HK-2 (cell line): ENCODE data around the gene LEFTY2.
"Not testable (repeated sequence)": the region's sequence is repeated elsewhere in the genome, so short reads cannot be mapped to it uniquely, and the experiment has no call there.

Source experiments
- DNase-seq: peaks from one replicate; pipeline ENCODE4 v3.0.0-alpha.2; 2018; ENCODE audit not compliant: unreplicated experiment

Gene LEFTY2

DNA sequence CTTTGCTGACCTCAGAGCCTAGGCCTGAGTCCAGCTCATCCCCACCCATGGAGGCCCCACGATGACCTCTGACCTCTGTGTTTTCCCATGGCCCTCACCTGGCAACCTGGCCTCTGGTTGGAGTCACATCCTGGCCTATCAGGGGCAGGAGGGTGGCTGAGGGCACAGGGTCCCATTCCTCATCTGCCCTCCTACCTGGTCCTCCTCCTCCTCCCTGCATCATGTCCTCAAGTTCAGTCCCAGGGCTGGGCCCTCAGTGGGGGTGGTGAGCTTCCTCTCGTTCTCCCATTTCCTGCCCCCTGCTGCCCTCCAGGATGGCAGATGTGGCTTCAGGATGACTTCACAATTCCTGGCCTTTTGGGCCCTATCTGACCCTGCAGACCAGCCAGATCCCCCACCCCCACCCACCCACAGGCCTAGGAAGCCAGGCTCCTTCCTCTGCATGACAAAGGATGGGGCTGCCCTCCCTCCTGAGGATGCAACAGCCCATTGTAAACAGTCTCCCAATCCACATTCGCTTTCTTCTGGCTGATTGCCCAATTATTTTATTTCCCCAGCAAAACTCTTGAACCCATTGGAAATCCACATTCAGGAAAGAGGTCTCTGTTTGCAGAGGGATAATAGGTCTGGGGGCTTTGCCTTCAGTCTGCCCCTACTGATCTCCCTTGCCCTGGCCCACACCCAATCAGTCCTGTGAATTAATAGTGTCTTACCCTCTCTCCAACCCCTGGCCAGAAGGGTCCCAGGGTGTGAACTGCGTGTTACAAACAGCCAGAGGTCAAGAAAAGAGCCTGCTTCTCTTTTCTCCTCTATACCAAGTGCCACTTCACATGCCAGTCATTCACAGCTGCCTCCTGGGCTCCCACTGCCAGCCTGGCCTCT is 41.7 kb downstream of the LEFTY2 start:
- no peak for DNase-seq

DNA sequence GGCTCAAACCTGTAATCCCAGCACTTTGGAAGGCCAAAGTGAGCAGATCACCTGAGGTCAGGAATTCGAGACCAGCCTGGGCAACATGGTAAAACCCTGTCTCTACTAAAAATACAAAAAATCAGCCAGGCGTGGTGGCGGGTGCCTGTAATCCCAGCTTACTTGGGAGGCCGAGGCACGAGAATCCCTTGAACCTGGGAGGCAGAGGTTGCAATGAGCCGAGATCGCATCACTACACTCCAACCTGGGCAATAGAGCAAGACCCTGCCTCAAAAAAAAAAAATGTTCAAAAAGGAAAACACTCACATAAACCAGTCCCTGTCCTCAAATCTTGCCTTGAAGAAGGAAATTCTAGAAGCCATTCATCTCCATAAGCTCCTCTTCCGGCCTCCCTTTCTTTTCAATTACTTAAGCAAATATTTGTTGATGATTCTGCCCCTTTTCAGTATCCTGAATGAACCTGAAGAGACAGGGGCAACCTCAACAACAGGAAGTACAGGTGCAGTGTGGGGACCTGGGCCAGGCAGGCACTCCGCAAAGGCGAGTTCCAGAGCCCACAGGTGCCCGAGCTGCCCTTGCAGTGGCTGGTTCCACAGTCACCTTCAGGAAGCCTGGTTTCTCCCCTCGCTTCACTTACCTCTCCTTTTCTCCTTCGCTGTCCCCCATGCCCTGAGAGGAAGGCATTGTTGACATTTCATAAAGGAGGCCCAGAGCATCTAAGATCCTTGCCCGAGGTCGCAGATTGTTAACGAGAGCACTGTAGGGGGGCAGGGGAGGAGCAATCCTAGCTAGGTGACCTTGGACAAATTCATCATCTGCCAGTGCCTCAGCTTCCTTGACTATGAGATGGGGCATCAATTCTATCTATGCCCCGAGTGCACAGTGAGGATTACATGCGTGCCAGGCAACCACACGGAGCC is 43.2 kb downstream of the LEFTY2 start:
- DNase-seq: no peak

DNA sequence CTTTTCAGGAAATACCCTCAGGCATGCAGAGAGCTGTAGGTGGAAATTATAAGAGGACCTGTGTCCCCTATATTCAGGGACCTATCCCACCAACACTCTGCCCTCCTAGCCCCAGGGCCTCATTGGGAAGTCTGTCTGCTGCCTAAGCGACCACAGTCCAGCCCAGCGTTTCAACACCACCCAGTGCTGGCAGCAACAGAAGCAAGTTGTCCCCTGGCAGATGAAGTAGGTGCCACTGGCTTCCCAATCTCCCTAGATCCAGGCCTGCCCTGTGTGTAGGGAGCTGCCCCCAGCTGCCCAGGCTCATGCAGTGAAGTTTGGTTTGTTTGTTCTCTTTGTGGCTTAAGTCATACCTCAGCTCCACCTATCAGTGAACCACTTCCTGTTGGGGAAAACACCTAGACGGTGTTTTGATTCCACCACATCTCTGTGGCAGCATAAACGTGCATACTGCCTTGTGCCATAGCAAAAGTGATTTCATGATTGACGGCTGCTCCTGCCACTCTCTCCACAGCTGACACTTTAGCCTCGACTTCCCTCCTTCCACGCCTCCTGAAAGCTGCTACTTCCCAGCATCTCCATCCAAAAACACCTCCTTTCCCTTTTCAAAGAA is 44.0 kb downstream of the LEFTY2 start:
- peak; percentile 55 for DNase-seq

DNA sequence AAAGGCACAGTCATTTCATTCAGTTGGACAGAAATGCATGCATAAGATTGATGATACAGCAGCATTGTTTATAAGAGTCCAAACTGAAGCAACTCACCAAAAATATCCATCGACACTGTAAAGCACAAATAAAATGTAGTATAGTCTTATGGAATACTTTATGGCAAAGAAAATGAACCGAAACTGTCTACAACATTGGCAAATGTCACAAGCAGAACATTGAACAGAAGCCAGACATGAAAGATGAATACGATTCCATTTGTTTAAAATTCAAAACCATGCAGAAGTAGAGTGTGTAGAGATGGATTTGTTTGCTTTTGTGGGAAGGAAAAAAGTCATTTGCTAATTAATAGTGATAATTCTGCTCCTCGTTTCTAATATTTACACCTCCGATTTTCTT is 44.5 kb downstream of the LEFTY2 start:
- no peak for DNase-seq

DNA sequence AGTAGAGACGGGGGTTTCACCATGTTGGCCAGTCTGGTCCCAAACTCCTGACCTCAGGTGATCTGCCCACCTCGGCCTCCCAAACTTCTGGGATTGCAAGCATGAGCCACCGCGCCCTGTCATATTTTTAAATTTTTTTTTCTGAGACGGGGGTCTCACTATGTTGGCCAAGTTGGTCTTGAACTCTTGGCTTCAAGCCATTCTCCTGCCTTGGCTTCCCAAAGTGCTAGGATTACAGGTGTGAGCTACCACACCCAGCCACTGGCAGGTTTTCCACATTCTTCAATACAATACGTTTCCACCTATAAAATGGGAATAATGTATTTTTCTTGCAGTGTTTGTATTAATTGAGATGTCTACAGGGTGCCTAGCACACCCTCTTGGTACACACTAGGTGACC is 48.7 kb downstream of the LEFTY2 start:
- no peak for DNase-seq

DNA sequence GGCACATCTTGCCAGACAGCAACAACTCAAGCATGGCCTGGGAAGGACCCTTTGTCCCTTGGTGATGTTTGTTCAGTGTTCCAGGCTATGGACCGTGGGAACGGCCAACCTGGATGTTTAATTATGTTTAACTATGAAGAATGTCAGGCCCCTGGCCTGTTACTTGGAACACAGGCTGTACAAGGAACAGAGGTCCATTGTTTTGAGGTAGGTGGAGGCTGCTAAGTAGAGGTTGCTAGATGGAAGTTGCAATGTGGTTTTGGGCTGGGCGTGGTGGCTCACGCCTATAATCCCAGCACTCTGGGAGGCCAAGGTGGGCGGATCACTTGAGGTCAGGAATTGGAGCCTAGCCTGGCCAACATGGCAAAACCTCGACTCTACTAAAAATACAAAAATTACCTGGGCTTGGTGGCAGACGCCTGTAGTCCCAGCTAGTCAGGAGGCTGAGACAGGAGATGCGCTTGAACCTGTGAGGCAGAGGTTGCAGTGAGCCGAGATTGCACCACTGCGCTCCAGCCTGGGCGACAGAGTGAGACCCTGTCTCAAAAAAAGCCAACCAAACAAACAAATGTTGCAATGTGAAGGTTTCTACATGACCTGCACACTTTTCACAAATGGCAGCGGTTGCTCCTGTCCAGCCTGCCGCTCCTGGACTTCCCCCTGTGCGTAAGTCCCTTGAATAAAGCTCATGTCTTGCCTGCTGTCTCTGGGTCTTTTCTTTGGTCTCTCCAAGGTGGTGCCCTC is 49.6 kb downstream of the LEFTY2 start:
- DNase-seq: no peak

DNA sequence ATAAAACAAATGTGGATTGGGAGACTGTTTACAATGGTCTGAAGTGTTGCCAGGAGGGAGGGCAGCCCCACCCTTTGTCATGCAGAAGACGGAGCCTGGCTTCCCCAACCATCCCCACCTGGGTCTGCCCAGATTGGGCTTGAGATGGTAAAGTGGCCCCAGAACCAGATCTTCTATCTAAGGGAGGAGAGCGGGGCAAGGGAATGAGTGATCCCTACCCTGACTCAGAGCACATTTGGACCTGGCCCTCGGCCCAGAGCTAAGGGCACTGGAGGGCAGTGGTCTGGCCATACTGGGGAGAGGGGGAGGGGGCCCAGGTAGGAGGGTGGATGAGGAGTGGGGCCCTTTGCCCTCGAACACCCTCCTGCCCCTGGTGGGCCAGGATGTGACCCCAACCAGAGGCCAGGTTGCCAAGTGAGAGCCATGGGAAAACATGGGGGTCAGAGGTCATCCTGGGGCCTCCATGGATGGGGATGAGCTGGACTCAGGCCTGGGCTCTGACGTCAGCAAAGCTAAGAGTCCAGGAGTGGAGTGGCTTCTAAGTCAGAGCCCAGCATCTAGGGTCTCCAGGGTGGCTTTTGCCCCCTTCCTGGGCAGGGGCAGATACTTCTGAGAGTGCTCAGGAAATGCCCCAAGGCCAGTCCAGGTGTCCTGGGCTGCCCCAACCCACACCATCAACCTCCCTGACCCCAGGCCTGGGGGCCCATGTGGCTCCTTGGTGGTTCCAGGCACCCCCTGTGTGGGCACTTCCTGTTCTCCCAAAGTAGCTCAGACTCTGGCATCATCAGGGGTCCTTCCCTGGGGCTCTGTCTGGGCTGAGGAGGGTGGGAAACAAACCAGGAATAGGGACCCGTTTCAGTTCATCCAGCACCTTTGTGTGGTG is 50.4 kb downstream of the LEFTY2 start:
- DNase-seq: no peak

DNA sequence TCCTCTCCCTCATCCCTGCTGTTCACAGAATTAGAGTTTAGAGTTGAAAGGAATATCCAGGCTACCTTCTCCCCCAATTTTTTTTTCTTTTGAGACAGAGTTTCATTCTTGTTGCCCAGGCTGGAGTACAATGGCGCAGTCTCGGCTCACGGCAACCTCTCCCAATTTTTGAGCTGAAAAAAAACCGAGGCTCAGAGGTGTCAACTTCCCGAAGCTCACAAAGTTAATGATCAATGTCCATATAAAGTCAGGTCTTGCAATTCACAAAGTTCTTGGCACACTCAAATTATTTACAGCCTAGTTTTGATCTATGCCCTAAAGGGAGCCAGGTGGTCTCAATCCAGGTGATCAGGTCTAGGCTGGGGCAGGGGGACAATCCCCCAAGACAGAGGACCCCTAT is 51.3 kb downstream of the LEFTY2 start:
- DNase-seq: no peak

DNA sequence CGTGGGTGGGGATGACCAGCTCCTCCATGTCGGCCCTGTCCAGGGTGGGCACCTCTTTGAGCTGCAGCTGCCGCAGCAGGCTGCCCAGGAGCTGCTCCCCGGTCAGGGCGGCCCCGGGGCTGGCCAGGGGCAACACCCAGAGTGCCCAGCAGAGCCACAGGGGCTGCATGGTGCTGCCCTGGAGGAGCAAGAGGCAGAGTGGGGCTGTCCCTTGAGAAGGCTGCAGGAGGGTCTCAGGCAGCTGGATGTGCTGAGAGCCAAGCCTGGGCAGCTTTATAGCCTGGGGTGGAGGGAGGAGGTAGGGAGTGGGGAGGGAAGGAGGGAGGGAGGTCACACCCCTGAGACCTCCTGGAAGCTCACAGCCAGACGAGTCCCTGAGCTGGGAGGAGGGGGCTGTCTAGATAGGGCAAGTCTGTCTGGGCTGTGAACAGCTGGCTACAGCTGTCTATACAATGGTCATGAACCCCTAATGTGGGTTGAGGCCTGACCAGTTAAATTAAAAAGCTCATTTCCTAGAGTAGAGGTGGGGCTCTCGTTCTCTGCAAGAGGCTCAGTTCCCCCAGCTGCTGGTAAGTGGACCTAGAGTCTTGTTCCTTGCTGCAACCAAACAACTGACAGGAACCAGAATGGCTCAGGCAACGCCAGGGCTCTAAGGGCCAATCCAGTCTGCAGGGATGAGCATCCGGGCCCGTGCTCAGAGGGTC is 52.0 kb downstream of the LEFTY2 start, which contains the start of gene LEFTY1:
TSS of gene LEFTY1 (minus strand) at position 249 of the 704 bp plus-strand sequence. CDS start at position 169, 80 bp downstream.
- no peak for DNase-seq

DNA sequence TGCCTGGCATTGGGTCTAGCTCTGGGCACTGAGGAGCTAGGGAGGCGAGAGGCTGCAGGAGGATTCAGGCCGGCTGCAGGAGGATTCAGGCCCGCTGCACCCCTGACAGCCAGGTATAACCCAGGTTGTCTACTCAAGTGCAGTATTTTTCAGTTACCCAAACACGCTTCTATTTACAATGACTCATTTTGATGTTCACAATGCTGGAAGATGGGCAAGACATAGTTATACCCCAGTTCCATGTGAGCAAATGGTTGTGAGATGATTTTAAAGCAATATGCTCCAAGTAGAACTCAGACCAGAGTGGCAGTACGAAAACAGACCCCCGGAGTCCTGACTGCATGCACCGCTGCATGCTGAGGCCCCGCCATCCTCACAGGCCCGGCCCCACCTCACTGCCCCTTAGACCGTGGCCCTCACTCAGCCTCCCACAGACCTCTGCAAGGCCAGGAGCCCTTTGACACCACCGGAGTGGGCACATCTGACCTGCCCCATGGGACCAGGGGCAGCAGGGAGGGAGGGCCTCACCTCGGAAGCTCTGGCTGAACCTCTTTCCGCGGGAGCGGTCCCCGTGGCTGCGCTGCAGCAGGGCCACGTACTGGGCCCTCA is 52.6 kb downstream of the LEFTY2 start:
- no peak for DNase-seq

DNA sequence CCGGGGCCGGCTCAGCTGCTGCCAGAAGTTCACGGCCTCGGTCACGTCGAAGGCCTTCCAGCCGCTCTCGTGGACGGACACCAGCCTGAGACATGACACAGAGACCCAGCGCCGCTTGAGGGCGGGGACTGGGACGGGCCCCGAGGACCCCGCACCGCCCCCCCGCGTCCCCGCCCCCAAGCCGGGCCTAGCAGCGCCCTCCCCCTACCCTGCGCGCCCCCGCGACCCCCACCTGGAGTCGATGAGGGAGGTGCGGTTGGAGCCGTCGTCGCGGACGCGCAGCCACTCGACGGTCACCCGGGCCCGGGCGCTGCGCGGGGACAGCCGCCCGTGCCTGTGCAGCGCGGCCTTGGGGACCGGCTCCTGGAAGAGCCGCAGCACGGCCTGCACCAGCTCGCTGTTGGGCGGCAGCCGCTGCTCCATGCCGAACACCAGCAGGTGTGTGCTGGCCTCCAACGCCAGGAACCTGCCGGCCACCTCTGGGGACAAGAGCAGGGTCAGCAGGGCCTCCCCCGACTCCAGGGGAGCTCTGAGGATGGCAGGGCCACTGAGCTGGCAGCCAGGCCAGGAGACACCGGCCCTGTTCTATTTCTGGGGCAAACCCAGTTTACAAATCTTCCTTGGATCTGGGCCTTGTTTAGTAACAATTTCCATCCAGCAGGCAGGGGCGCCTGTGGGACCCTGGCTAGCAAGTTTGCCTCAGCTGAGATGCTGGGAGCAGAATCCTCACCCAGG is 53.3 kb downstream of the LEFTY2 start:
- not testable (repeated sequence) for DNase-seq

DNA sequence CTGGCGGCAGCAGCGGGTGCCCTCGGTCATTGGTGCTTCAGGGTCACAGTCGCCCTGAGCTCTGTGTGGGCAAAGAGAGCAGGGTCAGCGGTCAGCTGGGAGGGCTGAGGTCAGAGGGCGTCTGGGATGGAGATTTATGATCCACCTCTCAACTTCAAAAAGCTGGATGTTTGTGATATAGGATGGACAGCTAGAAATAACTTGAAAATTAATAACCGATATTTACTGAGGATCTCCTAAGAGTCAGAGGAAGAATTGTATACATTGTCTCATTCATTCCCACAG is 54.0 kb downstream of the LEFTY2 start:
- DNase-seq: no peak
